DND-41 (cell line): ENCODE data around the gene TCEA2.

Source experiments
- EZH2 ChIP-seq: IDR thresholded peaks from 3 replicates; pipeline ENCODE4 v1.6.1; 2012; ENCODE audit warnings: borderline replicate concordance, low read depth, mild to moderate bottlenecking, moderate library complexity, low read length, inconsistent platforms; ENCODE audit not compliant: severe bottlenecking
- TF ChIP-seq, protein P1 (sequence below): IDR thresholded peaks from 2 replicates; pipeline ENCODE4 v1.5.1; 2012; ENCODE audit warnings: borderline replicate concordance, low read length, moderate library complexity, mild to moderate bottlenecking; ENCODE audit not compliant: poor library complexity, severe bottlenecking; ENCODE audit errors: extremely low read depth

DNA sequence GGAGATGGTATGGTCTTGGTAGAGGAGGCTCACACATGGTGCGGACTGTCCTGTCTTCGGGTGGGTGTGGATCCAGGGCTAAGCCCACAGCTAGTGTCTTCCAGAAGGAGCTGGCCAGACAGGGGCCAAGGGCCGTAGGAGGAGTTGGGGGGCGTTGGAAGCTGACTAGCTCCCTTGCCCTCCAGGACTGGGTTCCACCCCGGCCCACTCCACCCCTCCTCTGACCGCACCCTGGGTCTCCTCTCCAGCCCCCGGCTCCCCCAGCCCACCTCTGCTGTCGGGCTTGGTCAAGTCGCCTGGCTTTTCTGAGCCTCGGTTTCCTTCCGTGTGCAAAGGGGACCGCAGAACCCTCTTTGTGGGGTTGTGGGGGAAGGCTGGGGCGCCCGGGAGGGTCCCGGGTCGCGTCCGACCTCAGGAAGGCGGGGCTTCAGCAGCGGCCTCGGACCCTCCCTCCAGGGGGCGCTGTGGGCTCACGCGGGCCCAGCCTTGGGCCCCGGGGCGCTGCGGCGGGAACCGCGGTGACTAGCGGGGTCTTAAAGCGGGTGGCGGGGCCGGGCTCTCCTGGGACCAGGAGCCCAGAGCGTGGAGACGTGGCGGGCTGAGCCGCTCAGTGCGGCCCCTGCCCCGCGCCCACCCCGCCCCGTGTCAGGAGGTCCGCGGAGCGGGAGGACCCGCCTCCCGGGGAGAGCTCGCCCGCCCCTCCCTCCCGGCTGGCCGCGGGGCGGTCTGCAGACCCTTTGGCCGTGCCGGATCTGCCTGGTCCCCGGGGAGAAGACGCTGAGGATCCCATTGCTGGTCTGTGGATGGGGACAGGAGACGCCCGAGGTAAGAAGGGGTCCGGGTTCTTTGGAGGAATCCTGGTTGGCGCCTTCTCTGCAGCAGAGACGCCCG, 39.0 kb downstream of the TCEA2 start:
- TF ChIP-seq, protein P1, sequence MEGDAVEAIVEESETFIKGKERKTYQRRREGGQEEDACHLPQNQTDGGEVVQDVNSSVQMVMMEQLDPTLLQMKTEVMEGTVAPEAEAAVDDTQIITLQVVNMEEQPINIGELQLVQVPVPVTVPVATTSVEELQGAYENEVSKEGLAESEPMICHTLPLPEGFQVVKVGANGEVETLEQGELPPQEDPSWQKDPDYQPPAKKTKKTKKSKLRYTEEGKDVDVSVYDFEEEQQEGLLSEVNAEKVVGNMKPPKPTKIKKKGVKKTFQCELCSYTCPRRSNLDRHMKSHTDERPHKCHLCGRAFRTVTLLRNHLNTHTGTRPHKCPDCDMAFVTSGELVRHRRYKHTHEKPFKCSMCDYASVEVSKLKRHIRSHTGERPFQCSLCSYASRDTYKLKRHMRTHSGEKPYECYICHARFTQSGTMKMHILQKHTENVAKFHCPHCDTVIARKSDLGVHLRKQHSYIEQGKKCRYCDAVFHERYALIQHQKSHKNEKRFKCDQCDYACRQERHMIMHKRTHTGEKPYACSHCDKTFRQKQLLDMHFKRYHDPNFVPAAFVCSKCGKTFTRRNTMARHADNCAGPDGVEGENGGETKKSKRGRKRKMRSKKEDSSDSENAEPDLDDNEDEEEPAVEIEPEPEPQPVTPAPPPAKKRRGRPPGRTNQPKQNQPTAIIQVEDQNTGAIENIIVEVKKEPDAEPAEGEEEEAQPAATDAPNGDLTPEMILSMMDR: peak; percentile 78
- peak; percentile 45 for TF ChIP-seq EZH2
